Measurements from ENCODE around the gene NCR2. TPM values are rescaled to one million over a fixed set of nuclear protein-coding genes. Genes with fewer than 3 reads are reported as not detected.

The NCR2 gene
- total RNA-seq, 5 donors from 2014 or later (not counting 1 experiment from before 2014, with no cell fraction given) = not detected

DNA sequence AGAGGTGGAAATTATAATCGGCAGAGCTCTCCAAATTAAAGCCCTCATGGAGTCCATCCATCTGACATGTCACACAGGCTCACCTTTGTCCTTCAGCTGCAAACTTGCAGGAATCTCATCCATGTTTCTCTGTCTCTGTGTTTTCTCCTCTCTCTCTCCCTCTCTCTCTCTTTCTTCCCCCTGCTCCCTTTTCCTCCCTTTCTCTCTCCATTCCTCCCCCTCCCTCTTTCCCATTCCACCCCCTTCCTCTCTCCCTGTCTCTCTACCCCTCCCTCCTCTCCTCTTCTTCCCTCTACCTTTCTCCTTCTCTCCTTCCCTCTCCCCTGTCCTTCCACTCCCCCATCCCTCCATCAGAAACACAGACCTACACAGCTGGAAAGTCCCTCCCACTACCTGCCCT is 6.8 kb downstream of the NCR2 start:
- Histone ChIP-seq H3K9me3 (no peaks in the 10 kb centered on the region), H3K27ac (ENCODE audit: low read length) (no peak overlapping the region), H3K27me3 (replicated peaks in 1 of 2; ENCODE audit: control insufficient read depth in 2 of 2, extremely low read depth in 1 of 2, insufficient read depth in 2 of 2, low read length in 1 of 2) (peaks cover 0 to 18% of the 10 kb centered on the region in 2 experiments), H3K36me3 (ENCODE audit: control insufficient read depth in 2 of 2, extremely low read depth in 1 of 2, insufficient read depth in 1 of 2, low read length in 1 of 2) (no peaks in the 10 kb centered on the region), H3K4me3 (ENCODE audit: control insufficient read depth in 1 of 2, extremely low read depth in 1 of 2, low read length in 1 of 2) (no peak overlapping the region), H3K4me1 (ENCODE audit: control insufficient read depth in 1 of 2, extremely low read depth in 1 of 2, insufficient read depth in 2 of 2, low read length in 2 of 2) (peaks cover 7 to 26% of the 10 kb centered on the region in 2 experiments)
- POLR2A ChIA-PET = no interaction called here
- H3K4me1 Mint-ChIP-seq = peaks cover 27 to 33% (median 28%) of the 10 kb centered on the region in 3 donors
- H3K27me3 Mint-ChIP-seq = peaks cover 0 to 2% of the 10 kb centered on the region in 2 donors
- DNase-seq (no peak), ATAC-seq (replicated peaks in 1 of 4) (no peak)
- 88% methylated on average over 1 of the region's 1 CpG for WGBS (ENCODE audit: insufficient coverage)
- CTCF ChIA-PET = interaction anchor here in 1 of 2 donors (0.5 kb wide), 1 partner anchor 36 kb away, joined by 5 read pairs; no protein-coding TSS in a partner anchor
- H3K36me3 Mint-ChIP-seq = no peaks in the 10 kb centered on the region
- no peaks in the 10 kb centered on the region for H3K9me3 Mint-ChIP-seq
- no peak overlapping the region for H3K4me3 Mint-ChIP-seq
- no peak overlapping the region for H3K27ac Mint-ChIP-seq

DNA sequence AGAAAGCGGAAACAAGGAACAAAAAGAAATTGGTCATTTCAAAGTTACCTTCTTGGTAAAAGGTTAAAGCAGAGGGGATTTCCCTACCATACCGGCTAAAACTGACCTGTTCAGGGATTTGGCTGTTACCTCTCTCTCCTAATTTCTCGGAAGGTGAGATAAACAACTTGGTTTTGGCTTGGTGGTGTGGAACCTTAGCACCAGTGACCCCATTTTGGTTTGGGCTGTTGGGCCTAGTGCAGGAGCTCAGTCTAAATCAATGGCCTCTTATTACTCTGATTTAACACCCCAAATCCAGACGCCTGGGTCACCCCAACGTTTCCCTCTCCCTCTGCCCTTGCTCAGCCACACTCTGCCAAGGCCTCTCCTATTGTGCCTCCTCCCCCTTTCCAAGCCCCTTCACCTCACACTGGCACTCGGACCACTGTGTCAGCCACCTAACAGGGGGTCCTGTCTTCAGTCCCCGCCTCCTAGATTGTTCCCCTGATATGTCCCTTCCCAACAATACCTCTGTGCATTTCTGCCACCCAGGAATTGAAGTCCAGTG is 8.3 kb downstream of the NCR2 start:
- Mint-ChIP-seq H3K27me3 (peaks cover 0 to 2% of the 10 kb centered on the region in 2 donors), H3K27ac (no peak overlapping the region), H3K36me3 (no peaks in the 10 kb centered on the region), H3K4me3 (no peak overlapping the region), H3K9me3 (peaks cover 0 to 6% (median 4%) of the 10 kb centered on the region in 3 donors), H3K4me1 (peaks cover 27 to 37% (median 29%) of the 10 kb centered on the region in 3 donors)
- ChIA-PET POLR2A (no interaction called here), CTCF (interaction anchor here (0.6 to 2.1 kb wide), 2 partner anchors 10 to 257 kb away, joined by 3 to 14 read pairs; no protein-coding TSS in a partner anchor)
- no peak for ATAC-seq (replicated peaks in 1 of 4)
- peaks cover 7 to 26% of the 10 kb centered on the region in 2 experiments for H3K4me1 ChIP-seq (ENCODE audit: control insufficient read depth in 1 of 2, extremely low read depth in 1 of 2, insufficient read depth in 2 of 2, low read length in 2 of 2)
- DNase-seq = no peak
- H3K27ac ChIP-seq (ENCODE audit: low read length) = no peak overlapping the region
- H3K27me3 ChIP-seq (replicated peaks in 1 of 2; ENCODE audit: control insufficient read depth in 2 of 2, extremely low read depth in 1 of 2, insufficient read depth in 2 of 2, low read length in 1 of 2) = peaks cover 0 to 18% of the 10 kb centered on the region in 2 experiments
- H3K9me3 ChIP-seq = no peaks in the 10 kb centered on the region
- 79% methylated on average over 3 of the region's 7 CpGs for WGBS (ENCODE audit: insufficient coverage)
- H3K36me3 ChIP-seq (ENCODE audit: control insufficient read depth in 2 of 2, extremely low read depth in 1 of 2, insufficient read depth in 1 of 2, low read length in 1 of 2) = no peaks in the 10 kb centered on the region
- H3K4me3 ChIP-seq (ENCODE audit: control insufficient read depth in 1 of 2, extremely low read depth in 1 of 2, low read length in 1 of 2) = no peak overlapping the region

DNA sequence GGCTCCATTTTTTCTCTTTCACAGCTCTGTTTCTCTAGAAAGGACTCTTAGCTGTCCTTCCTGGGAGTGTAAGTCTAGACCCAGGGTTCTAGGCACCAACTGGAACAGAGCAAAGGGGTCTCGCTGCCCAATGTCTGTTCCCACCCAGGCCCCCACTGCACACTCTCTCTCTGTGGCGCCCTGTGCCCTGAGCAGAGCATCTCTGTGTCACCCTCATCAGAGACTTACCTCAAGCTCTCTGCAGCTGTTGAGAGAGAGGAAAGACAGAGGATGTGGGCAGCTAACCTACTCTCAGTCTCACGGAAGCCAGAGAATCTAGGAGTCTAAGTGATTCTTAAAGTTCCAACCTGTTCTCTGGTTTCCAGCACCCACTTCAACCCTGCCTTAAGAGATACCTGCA is 9.5 kb downstream of the NCR2 start:
- peak overlapping the region; percentile 86 to 88 for H3K27ac Mint-ChIP-seq
- H3K27me3 ChIP-seq (replicated peaks in 1 of 2; ENCODE audit: control insufficient read depth in 2 of 2, extremely low read depth in 1 of 2, insufficient read depth in 2 of 2, low read length in 1 of 2) = peaks cover 0 to 18% of the 10 kb centered on the region in 2 experiments
- 0% methylated on average over 1 of the region's 3 CpGs for WGBS (ENCODE audit: insufficient coverage)
- peak overlapping the region; percentile 37 for H3K27ac ChIP-seq (ENCODE audit: low read length)
- CTCF ChIA-PET = interaction anchor here in 1 of 2 donors (1.0 to 2.1 kb wide), 2 partner anchors 11 to 85 kb away, joined by 4 to 14 read pairs; no protein-coding TSS in a partner anchor
- ATAC-seq (replicated peaks in 1 of 4) (peak; percentile 98 to 100 (median 100)), DNase-seq (peak in 23 of 35 experiments; percentile 9 to 76 (median 33))
- no peaks in the 10 kb centered on the region for H3K36me3 Mint-ChIP-seq
- peaks cover under 1 to 7% of the 10 kb centered on the region in 2 donors for H3K27me3 Mint-ChIP-seq
- H3K9me3 ChIP-seq = no peaks in the 10 kb centered on the region
- peaks cover 0 to 6% (median 5%) of the 10 kb centered on the region in 3 donors for H3K9me3 Mint-ChIP-seq
- H3K4me3 ChIP-seq (ENCODE audit: control insufficient read depth in 1 of 2, extremely low read depth in 1 of 2, low read length in 1 of 2) = no peak overlapping the region
- H3K4me1 Mint-ChIP-seq = peaks cover 27 to 37% (median 29%) of the 10 kb centered on the region in 3 donors
- POLR2A ChIA-PET = interaction anchor here (0.5 to 0.6 kb wide), 2 partner anchors 20 to 41 kb away, joined by 3 to 7 read pairs; no protein-coding TSS in a partner anchor
- H3K36me3 ChIP-seq (ENCODE audit: control insufficient read depth in 2 of 2, extremely low read depth in 1 of 2, insufficient read depth in 1 of 2, low read length in 1 of 2) = no peaks in the 10 kb centered on the region
- H3K4me3 Mint-ChIP-seq = peak overlapping the region in 2 of 3 donors; percentile 26 to 39
- peaks cover 7 to 26% of the 10 kb centered on the region in 2 experiments for H3K4me1 ChIP-seq (ENCODE audit: control insufficient read depth in 1 of 2, extremely low read depth in 1 of 2, insufficient read depth in 2 of 2, low read length in 2 of 2)

DNA sequence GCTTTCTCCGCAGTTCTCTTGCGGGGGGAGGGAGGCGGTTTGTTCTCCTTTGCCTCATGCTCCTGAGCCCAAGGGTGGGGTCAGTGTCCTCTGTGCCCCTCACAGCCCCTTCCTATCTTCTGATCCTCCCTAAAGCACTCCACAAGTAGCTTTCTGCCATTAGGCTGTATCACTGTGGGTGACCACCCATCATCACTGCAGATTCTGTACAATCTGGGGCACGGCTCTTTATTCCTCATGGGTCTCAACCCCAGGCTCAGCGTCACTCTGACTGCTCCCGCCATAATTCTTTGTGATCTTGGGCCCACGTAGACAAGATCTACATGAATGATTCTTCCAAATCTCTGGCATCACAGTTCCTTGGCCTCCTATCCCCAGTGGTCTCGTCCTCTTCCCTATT is 10.5 kb downstream of the NCR2 start:
- H3K27ac Mint-ChIP-seq = peak overlapping the region; percentile 48 to 88
- Histone ChIP-seq H3K27ac (ENCODE audit: low read length) (no peak overlapping the region), H3K4me1 (ENCODE audit: control insufficient read depth in 1 of 2, extremely low read depth in 1 of 2, insufficient read depth in 2 of 2, low read length in 2 of 2) (peaks cover 7 to 26% of the 10 kb centered on the region in 2 experiments), H3K9me3 (no peaks in the 10 kb centered on the region), H3K36me3 (ENCODE audit: control insufficient read depth in 2 of 2, extremely low read depth in 1 of 2, insufficient read depth in 1 of 2, low read length in 1 of 2) (no peaks in the 10 kb centered on the region), H3K4me3 (ENCODE audit: control insufficient read depth in 1 of 2, extremely low read depth in 1 of 2, low read length in 1 of 2) (no peak overlapping the region), H3K27me3 (replicated peaks in 1 of 2; ENCODE audit: control insufficient read depth in 2 of 2, extremely low read depth in 1 of 2, insufficient read depth in 2 of 2, low read length in 1 of 2) (peaks cover 0 to 21% of the 10 kb centered on the region in 2 experiments)
- WGBS (ENCODE audit: insufficient coverage) = 92% methylated on average over 8 of the region's 8 CpGs
- ATAC-seq (replicated peaks in 1 of 4) (no peak), DNase-seq (no peak)
- H3K4me1 Mint-ChIP-seq = peaks cover 27 to 37% (median 29%) of the 10 kb centered on the region in 3 donors
- H3K4me3 Mint-ChIP-seq = peak overlapping the region in 1 of 3 donors; percentile 39
- ChIA-PET POLR2A (no interaction called here), CTCF (interaction anchor here in 1 of 2 donors (2.1 kb wide), 1 partner anchor 12 kb away, joined by 14 read pairs; no protein-coding TSS in a partner anchor)
- H3K36me3 Mint-ChIP-seq = no peaks in the 10 kb centered on the region
- H3K27me3 Mint-ChIP-seq = peaks cover 4 to 16% of the 10 kb centered on the region in 2 donors
- H3K9me3 Mint-ChIP-seq = peaks cover 0 to 6% (median 5%) of the 10 kb centered on the region in 3 donors

DNA sequence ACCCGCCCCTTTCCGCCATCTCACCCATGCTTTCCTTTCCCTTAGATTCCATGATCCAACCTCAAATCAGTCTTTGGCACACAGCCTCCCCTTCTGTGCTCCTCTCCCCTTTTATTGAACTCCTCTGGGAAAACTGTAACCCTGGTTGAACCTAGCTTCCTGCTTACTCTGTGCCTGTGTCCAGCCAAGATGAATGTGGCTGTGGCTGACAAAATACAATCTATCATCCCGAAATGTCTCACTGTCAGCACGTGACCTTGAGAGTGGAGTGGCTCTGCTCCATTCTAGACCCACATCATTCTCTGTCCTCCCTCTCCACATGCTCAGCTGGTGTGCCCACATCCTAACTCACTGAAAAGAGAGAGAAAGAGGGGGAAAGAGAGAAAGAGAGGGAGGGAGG is 11.0 kb downstream of the NCR2 start:
- Histone ChIP-seq H3K4me3 (ENCODE audit: control insufficient read depth in 1 of 2, extremely low read depth in 1 of 2, low read length in 1 of 2) (no peak overlapping the region), H3K27me3 (replicated peaks in 1 of 2; ENCODE audit: control insufficient read depth in 2 of 2, extremely low read depth in 1 of 2, insufficient read depth in 2 of 2, low read length in 1 of 2) (peaks cover 0 to 22% of the 10 kb centered on the region in 2 experiments), H3K36me3 (ENCODE audit: control insufficient read depth in 2 of 2, extremely low read depth in 1 of 2, insufficient read depth in 1 of 2, low read length in 1 of 2) (no peaks in the 10 kb centered on the region), H3K9me3 (no peaks in the 10 kb centered on the region), H3K27ac (ENCODE audit: low read length) (no peak overlapping the region), H3K4me1 (ENCODE audit: control insufficient read depth in 1 of 2, extremely low read depth in 1 of 2, insufficient read depth in 2 of 2, low read length in 2 of 2) (peaks cover 7 to 26% of the 10 kb centered on the region in 2 experiments)
- no peak for DNase-seq
- H3K9me3 Mint-ChIP-seq = peaks cover 0 to 6% (median 5%) of the 10 kb centered on the region in 3 donors
- H3K27me3 Mint-ChIP-seq = peaks cover 4 to 20% of the 10 kb centered on the region in 2 donors
- H3K36me3 Mint-ChIP-seq = no peaks in the 10 kb centered on the region
- no peak overlapping the region for H3K4me3 Mint-ChIP-seq
- ChIA-PET POLR2A (no interaction called here), CTCF (no interaction called here)
- H3K27ac Mint-ChIP-seq = peak overlapping the region; percentile 19 to 69
- H3K4me1 Mint-ChIP-seq = peaks cover 27 to 37% (median 29%) of the 10 kb centered on the region in 3 donors
- ATAC-seq (replicated peaks in 1 of 4) = no peak
- 100% methylated on average over 2 of the region's 4 CpGs for WGBS (ENCODE audit: insufficient coverage)

DNA sequence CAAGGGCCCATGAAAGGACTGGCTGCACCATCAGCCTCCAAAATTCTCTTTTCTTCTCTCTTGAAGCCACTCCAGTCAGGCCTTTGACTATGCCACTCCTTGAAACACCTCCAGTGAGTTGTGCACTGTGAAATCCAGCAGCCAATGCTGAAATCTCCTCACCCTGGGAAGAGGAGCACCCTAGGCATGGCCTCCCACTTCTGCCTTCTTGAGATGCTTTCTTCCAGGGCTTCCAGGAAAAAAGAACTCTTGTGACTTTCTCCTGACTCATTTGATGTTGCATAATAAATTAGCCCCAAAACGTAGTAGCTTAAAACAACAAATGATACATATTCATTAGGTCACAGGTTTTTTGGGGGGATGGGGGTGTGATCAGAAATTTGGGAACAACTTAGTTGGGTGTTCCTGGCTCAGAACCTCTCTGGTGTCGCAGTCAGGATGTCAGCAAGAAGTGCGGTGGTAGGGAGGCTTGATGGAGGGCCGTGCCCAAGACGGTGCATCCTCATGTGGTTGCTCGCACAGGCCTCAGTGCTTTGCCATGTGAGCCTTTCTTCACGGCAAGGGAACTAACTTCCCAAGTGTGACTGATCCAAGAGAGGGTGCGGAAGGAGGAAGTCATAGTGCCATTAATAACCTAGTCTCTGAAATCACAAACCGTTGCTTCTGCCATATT is 12.1 kb downstream of the NCR2 start:
- CTCF ChIA-PET = no interaction called here
- no peak overlapping the region for H3K4me3 ChIP-seq (ENCODE audit: control insufficient read depth in 1 of 2, extremely low read depth in 1 of 2, low read length in 1 of 2)
- ATAC-seq (replicated peaks in 1 of 4) (no peak), DNase-seq (no peak)
- 90% methylated on average over 5 of the region's 9 CpGs for WGBS (ENCODE audit: insufficient coverage)
- Mint-ChIP-seq H3K4me1 (peaks cover 27 to 37% (median 29%) of the 10 kb centered on the region in 3 donors), H3K9me3 (peaks cover 0 to 6% (median 5%) of the 10 kb centered on the region in 3 donors), H3K4me3 (no peak overlapping the region), H3K27me3 (peaks cover 4 to 25% of the 10 kb centered on the region in 2 donors), H3K36me3 (no peaks in the 10 kb centered on the region), H3K27ac (no peak overlapping the region)
- POLR2A ChIA-PET = no interaction called here
- no peak overlapping the region for H3K27ac ChIP-seq (ENCODE audit: low read length)
- H3K36me3 ChIP-seq (ENCODE audit: control insufficient read depth in 2 of 2, extremely low read depth in 1 of 2, insufficient read depth in 1 of 2, low read length in 1 of 2) = no peaks in the 10 kb centered on the region
- H3K4me1 ChIP-seq (ENCODE audit: control insufficient read depth in 1 of 2, extremely low read depth in 1 of 2, insufficient read depth in 2 of 2, low read length in 2 of 2) = peaks cover 7 to 26% of the 10 kb centered on the region in 2 experiments
- H3K9me3 ChIP-seq = no peaks in the 10 kb centered on the region
- peaks cover 0 to 18% of the 10 kb centered on the region in 2 experiments for H3K27me3 ChIP-seq (replicated peaks in 1 of 2; ENCODE audit: control insufficient read depth in 2 of 2, extremely low read depth in 1 of 2, insufficient read depth in 2 of 2, low read length in 1 of 2)
